Globus pallidus (tissue), 1 donor: ENCODE measurements around the gene CHKA.

ENCODE experiments used
- DNase-seq: peaks from one replicate; pipeline ENCODE4 v3.0.0-alpha.2; 2015; ENCODE audit warnings: low spot score

The CHKA gene

GRCh38 chr11:68031144-68031464 is 90.1 kb downstream of the CHKA start:
- no peak for DNase-seq

- peak; percentile 100 for DNase-seq
Observed at GRCh38 chr11:68030318-68031143, 90.7 kb downstream of the CHKA start, which contains the start of gene NDUFS8. Gene NDUFS8 (plus strand): TSS chr11:68030681. CDS start chr11:68032152, 1,471 bp downstream.

DNA sequence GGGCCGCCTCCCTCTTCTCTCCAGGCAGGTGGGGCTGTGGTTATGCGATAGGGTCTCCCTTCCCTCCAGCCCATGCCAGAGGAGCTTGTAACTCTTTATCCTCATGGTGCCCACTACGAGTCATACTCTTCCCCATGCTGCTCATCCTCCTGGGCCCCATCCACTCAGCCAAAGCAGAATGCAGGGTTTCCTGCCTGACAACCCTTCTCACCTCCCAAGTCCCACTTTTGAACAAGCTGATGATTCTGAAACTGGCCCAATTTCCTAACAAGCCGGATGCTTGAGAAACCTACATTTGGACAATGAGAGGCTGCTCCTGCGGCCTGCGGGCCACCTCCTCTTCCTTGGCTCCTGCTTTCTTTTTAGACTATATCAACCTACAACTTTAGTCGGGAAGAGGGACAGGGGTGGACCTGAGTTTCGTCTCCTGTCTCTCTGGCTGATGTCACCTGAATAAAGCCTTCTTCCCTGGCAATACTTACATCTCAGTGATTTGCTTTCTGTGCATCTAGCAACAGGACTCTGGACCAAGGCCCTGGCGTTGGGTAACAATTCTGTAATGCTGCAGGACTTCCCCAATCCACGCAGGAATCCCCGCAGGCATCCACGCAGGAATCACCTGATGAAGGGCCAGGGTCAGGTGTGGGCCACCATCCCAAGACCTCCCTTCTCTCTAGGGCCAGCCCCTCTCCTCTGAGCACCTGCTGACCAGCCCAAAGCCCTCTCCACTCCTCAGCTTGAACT is 92.2 kb downstream of the CHKA start:
- DNase-seq = no peak

DNA sequence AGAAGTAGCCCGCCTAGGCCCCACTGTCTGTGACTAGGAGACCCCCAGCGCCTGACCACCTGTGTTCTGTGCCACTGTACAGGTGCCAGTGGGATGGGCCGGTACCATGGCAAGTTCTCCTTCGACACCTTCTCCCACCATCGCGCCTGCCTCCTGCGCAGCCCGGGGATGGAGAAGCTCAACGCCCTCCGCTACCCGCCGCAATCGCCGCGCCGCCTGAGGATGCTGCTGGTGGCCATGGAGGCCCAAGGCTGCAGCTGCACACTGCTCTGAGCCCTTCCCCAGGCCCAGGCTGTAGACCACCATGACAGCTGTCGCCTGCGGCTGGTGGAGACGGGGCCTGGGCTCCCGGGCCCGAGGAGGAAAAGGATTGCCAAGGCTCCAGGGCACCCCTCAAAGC is 93.5 kb downstream of the CHKA start:
- no peak for DNase-seq

GRCh38 chr11:68026391-68027105 is 94.6 kb downstream of the CHKA start:
- no peak for DNase-seq

GRCh38 chr11:68025047-68025446 is 96.1 kb downstream of the CHKA start:
- DNase-seq = no peak

GRCh38 chr11:68024508-68024907 is 96.7 kb downstream of the CHKA start:
- DNase-seq = no peak

DNA sequence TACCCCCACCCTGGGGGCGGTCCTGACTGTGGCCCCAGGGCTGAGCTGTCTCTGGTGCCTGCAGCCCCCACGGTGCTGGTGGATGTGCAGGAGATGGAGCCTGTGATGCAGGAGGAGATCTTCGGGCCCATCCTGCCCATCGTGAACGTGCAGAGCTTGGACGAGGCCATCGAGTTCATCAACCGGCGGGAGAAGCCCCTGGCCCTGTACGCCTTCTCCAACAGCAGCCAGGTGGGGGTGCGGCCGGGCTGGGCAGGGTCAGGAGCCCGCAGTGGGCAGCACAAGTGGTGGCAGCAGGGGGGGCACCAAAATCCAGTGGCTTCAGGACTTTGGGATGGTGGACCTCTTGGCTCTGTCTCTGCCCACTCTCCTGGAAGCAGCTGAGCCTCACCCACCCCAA is 98.7 kb downstream of the CHKA start:
- DNase-seq = no peak

GRCh38 chr11:68021167-68021787 is 99.9 kb downstream of the CHKA start:
- DNase-seq = no peak

GRCh38 chr11:68020575-68020974 is 100.6 kb downstream of the CHKA start:
- no peak for DNase-seq

DNA sequence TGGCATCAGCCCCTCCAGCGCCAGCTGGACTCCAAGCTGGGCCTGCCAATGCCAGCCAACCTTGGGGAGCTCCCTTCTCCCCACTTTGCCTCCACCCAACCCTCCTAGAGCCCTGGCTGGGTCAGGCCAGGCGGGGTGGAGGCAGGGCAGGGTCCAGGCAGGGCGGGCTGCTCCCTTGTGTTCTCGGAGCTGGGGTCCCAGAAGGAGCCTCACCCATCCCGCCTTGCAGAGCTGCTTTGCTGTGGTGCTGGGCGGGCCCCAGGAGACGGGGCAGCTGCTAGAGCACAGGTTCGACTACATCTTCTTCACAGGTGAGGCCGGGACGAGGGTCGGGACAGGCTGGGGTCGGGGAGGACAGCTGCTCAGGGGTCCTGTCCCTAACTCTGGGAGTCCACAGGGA is 101.7 kb downstream of the CHKA start:
- no peak for DNase-seq

GRCh38 chr11:68018730-68019190 is 102.4 kb downstream of the CHKA start:
- DNase-seq = no peak

DNA sequence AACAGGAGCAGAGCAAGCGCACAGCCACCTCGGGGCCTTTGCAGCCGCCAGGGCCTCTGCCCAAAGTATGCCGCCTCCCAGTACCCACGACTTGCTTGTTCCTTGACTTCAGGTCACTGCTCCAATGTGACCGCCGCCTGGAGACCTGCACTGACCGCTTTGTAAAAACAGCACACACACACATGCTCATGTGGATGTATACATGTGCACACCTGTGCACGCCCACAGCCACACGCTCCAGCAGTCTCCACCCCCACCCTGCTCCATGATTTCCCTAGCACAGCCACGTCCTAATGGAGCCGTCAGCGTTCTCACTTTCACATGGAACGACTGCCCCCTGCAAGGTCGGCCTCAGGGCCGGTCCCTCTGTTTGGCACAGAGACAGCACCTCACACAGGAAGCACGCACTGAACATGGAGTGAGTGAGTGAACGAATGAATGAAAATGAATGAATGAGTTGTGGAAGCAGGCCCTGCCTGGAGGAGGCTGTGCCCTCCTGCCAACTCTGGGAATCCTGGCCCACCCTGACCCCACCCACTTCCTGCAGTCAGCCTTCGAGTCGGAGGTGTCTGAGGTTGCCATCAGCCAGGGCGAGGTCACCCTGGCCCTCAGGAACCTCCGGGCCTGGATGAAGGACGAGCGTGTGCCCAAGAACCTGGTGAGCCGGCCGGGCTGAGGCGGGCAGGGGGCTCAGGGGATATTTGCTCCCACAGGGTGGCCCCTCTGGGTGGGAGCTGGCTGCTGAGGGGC is 103.0 kb downstream of the CHKA start:
- no peak for DNase-seq

DNA sequence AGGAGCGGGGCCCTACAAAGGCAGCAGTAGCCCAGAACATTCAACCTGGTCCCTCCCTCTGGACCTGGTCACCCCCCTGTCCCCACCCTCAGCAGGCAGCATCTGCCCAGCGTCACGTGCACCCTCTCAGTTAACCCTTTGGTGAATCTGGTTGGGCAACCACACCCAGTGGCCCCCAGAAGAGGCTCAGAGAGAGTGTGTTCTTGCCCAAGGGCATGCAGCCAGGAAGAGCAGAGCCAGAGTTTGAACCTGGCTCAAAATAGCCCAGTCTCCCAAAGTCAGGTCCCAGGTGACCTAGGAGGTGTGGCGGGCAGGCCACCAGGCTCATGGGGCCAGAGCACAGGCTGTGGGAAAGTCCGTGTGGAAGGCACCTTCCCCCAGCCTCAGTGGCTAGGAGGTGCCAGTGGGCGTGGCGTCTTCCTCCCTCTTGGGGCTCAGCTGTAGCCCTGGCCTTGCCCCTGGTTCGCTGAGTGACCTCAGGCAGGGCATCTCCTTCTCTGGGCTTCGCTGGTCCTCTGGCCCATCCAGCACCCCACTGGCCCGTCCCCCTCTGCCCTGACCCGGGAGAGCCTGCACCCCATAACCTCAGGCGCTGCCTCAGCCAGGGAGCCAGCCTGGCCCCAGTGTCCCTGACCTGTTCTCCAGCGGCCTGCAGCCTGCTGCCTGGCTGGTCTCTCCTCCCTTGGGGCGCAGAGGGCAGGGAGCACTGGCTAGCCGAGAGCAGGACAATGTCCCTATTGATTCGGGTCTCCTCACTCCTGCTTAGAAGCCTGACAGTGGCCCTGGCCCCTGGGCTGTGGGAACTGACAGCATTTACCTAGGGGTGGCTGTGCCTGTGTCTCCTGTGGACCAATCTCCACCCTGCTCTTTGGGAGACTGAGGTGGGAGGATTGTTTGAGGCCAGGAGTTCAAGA is 104.0 kb downstream of the CHKA start:
- DNase-seq = peak; percentile 64

GRCh38 chr11:68016161-68016903 is 104.9 kb downstream of the CHKA start:
- no peak for DNase-seq

DNA sequence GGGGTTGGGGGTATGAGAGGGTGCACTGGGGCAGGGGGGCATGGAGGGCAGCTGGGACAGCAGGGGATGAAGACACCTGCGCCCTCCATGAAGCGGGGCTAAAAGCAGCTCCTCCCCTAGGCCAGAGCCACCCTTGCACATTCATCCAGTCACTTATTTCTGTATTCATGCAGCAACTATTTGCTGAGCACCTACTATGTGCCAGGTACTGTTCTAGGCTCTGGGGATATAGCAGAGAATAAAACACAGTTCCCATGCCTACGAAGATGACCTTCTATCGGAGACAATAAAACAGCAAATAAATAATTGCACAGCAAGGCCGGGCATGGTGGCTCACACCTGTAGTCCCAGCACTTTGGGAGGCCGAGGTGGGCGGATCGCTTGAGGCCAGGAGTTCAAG is 105.7 kb downstream of the CHKA start:
- no peak for DNase-seq

GRCh38 chr11:68014947-68015447 is 106.2 kb downstream of the CHKA start:
- DNase-seq = no peak

- DNase-seq = no peak
Observed at GRCh38 chr11:68014157-68014946, 106.8 kb downstream of the CHKA start.
